NCI-H510A treated with DMSO at 0.1 percent for 48 hours (cell line): ENCODE results near the gene LRRC17.

ENCODE experiments used
- DNase-seq: peaks from one replicate; lab custom pipeline; 2025; lab: John Stamatoyannopoulos, UW

Gene LRRC17

GRCh38 chr7:102988631-102989560 is 76.1 kb downstream of the LRRC17 start:
- no peak for DNase-seq

- no peak for DNase-seq
Observed at GRCh38 chr7:102990642-102991041, 77.8 kb downstream of the LRRC17 start.

- no peak for DNase-seq
Observed at GRCh38 chr7:102991077-102991539, 78.3 kb downstream of the LRRC17 start.

DNA sequence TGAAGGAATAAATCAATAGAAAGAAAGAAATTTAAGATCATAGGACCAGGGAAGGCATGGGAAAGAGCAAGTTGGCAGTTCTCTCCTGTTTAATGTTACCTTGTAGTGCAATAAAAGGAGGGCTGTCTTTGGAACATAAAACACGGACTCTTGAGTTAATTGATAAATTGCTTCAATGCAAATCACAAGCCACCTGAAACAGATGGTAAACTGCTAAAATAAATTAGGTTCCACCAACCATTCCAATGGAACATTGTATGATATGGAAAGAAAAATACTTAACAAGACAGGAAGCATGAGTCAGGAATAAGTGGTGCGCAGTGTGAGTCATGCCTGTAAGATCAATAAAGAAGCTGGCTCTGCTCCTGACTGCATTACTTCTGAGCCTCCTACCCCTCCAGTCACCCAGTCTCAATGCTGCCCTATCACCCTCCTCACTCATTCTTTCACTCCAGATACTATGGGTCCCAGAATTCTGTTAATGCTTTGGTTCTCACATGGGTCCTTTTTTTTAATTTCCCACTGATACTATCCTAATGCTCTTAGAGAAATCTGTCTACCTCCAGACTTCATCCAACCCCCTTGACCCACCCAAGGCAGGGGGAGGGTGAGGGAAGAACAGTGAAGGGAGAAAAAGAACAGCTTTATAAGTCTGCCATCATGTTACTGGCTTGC is 78.9 kb downstream of the LRRC17 start:
- DNase-seq, result peak; percentile 19

GRCh38 chr7:102992509-102992937 is 79.7 kb downstream of the LRRC17 start:
- no peak for DNase-seq

DNA sequence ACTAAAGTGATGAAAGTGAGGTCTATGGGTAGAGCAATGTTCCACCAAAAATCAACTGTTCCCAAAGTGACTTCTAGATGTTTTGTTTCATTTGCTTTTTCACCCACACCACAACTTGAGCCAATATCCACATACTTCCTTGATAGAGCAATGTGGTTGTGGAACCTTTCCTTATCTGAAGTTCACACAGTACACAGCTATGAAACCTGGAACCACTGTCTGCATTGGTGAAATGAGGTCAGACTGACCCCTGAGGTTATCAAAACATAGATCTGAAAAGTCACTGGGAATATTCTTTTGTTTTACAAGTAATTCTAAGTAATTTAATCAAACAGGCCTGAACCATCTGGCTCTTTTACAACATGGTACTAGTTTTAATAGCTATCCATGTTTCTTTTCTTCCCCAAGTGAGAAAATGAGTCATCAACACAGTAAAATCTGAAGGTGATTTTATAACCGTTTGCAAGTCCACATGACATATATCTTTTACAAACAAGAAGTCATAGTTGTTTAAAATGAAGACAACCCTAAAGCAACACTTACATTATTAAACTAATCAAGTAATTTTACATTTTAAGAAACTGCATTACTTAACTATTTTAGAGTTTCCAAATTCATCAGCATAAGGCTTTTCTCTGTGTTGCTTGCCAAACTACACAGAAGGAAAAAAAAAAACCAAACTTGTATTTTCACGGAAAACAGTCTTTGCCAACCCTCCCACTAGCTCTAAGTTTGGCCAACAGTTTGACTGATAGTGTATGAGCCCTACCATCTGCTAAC is 80.3 kb downstream of the LRRC17 start:
- no peak for DNase-seq

DNA sequence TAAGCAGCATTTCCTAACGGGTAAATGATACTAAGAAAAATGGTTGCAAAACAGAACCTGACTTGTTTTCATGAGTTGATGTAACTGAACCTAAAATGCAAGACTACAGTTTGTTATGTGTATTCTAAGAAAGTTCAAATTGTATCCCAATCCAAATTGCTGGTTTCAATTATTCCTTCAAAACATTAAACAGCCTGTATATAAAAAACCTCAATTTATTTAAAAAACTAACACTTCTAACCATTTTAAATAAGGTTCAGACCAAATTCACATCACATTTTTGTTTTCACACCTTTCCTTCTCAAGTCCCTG is 80.9 kb downstream of the LRRC17 start:
- DNase-seq, result no peak

- no peak for DNase-seq
Observed at GRCh38 chr7:102994567-102994966, 81.8 kb downstream of the LRRC17 start.
